ENCODE results near the gene SCARB1. TPM values are rescaled to one million over a fixed set of nuclear protein-coding genes. Genes with fewer than 3 reads are reported as not detected.

SCARB1 gene
- total and polyA plus RNA-seq, 2 of the 13 experiments (the other 11 are each of a cell fraction or from before 2014, with no cell fraction given), result 63.4 to 160 TPM

DNA sequence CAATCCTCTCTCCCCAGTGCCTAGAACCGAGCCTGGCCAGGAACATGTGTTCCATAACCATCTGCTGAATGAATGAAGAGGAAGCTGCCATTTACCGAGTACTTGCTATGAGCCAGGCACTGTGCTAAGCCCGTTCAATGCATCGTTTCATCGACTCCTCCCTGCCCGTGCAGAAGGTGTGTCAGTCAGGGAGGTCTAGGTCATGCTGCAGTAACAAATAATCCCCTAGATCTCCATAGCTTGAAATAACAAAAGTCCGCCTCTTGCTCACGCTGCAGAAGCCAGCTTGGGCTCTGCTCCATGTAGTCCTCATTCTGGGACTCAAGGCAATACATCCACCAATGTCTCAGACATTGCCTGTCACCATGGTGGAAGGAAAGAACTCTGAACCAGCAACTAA lies 101.3 kb downstream of the SCARB1 start:
- FAIRE-seq, result no peak
- H3K79me2 ChIP-seq (ENCODE audit: insufficient read depth, low read length), result no peaks in the 10 kb centered on the region
- H3K4me2 ChIP-seq (ENCODE audit: low read depth, low read length), result no peak overlapping the region
- no peak for DNase-seq (ENCODE audit: low spot score)
- ChIA-PET POLR2A (no interaction called here), CTCF (ENCODE audit: low intra/inter-chr PET ratio, low total read pairs) (no interaction called here)
- WGBS (ENCODE audit: low lambda C conversion rate), result 44% methylated on average over 7 of the region's 8 CpGs
- no TSS peak for BruUV-seq (replicated peaks)
- H3K9ac ChIP-seq (ENCODE audit: insufficient read depth, low read depth, low read length), result no peak overlapping the region
- TF ChIP-seq ZNF629 (CRISPR knock-in tag; conservative IDR thresholded peaks at IDR 0.05), result no peak
- no peak for TF ChIP-seq SIX1 (CRISPR knock-in tag; IDR thresholded peaks at IDR 0.05; ENCODE audit: borderline replicate concordance)
- peak; percentile 96 for TF ChIP-seq ZNF12 (CRISPR knock-in tag; IDR thresholded peaks at IDR 0.05)
- TF ChIP-seq CEBPG (CRISPR knock-in tag; IDR thresholded peaks at IDR 0.05), result no peak
- no peak for TF ChIP-seq RBM39 (IDR thresholded peaks at IDR 0.05; ENCODE audit: low read depth, low read length, poor library complexity, severe bottlenecking)
- TF ChIP-seq TSC22D2 (CRISPR knock-in tag; IDR thresholded peaks at IDR 0.05; ENCODE audit: borderline replicate concordance), result no peak
- TF ChIP-seq, protein P1, sequence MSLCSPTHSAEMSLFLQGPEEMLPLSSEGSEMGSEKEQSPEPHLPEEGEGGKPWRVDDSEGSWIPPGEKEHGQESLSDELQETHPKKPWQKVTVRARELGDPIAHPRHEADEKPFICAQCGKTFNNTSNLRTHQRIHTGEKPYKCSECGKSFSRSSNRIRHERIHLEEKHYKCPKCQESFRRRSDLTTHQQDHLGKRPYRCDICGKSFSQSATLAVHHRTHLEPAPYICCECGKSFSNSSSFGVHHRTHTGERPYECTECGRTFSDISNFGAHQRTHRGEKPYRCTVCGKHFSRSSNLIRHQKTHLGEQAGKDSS (CRISPR knock-in tag; IDR thresholded peaks at IDR 0.05; ENCODE audit: borderline replicate concordance, low read depth), result no peak
- peak; percentile 90 for TF ChIP-seq RBAK (CRISPR knock-in tag; IDR thresholded peaks at IDR 0.05)
- TF ChIP-seq ONECUT2 (CRISPR knock-in tag; IDR thresholded peaks at IDR 0.05), result no peak
- no peak for TF ChIP-seq PRPF4 (IDR thresholded peaks at IDR 0.05; ENCODE audit: low read depth, low read length, poor library complexity, severe bottlenecking)
- no peak for TF ChIP-seq CREB1 (IDR thresholded peaks at IDR 0.05)
- TF ChIP-seq CREB1 (CRISPR knock-in tag; IDR thresholded peaks at IDR 0.05), result no peak
- TF ChIP-seq, protein P2, sequence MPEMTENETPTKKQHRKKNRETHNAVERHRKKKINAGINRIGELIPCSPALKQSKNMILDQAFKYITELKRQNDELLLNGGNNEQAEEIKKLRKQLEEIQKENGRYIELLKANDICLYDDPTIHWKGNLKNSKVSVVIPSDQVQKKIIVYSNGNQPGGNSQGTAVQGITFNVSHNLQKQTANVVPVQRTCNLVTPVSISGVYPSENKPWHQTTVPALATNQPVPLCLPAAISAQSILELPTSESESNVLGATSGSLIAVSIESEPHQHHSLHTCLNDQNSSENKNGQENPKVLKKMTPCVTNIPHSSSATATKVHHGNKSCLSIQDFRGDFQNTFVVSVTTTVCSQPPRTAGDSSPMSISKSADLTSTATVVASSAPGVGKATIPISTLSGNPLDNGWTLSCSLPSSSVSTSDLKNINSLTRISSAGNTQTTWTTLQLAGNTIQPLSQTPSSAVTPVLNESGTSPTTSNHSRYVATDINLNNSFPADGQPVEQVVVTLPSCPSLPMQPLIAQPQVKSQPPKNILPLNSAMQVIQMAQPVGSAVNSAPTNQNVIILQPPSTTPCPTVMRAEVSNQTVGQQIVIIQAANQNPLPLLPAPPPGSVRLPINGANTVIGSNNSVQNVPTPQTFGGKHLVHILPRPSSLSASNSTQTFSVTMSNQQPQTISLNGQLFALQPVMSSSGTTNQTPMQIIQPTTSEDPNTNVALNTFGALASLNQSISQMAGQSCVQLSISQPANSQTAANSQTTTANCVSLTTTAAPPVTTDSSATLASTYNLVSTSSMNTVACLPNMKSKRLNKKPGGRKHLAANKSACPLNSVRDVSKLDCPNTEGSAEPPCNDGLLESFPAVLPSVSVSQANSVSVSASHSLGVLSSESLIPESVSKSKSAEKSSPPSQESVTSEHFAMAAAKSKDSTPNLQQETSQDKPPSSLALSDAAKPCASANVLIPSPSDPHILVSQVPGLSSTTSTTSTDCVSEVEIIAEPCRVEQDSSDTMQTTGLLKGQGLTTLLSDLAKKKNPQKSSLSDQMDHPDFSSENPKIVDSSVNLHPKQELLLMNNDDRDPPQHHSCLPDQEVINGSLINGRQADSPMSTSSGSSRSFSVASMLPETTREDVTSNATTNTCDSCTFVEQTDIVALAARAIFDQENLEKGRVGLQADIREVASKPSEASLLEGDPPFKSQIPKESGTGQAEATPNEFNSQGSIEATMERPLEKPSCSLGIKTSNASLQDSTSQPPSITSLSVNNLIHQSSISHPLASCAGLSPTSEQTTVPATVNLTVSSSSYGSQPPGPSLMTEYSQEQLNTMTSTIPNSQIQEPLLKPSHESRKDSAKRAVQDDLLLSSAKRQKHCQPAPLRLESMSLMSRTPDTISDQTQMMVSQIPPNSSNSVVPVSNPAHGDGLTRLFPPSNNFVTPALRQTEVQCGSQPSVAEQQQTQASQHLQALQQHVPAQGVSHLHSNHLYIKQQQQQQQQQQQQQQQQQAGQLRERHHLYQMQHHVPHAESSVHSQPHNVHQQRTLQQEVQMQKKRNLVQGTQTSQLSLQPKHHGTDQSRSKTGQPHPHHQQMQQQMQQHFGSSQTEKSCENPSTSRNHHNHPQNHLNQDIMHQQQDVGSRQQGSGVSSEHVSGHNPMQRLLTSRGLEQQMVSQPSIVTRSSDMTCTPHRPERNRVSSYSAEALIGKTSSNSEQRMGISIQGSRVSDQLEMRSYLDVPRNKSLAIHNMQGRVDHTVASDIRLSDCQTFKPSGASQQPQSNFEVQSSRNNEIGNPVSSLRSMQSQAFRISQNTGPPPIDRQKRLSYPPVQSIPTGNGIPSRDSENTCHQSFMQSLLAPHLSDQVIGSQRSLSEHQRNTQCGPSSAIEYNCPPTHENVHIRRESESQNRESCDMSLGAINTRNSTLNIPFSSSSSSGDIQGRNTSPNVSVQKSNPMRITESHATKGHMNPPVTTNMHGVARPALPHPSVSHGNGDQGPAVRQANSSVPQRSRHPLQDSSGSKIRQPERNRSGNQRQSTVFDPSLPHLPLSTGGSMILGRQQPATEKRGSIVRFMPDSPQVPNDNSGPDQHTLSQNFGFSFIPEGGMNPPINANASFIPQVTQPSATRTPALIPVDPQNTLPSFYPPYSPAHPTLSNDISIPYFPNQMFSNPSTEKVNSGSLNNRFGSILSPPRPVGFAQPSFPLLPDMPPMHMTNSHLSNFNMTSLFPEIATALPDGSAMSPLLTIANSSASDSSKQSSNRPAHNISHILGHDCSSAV (CRISPR knock-in tag; IDR thresholded peaks at IDR 0.05; ENCODE audit: borderline replicate concordance), result no peak
- no peak for TF ChIP-seq MTF1 (CRISPR knock-in tag; IDR thresholded peaks at IDR 0.05)
- TF ChIP-seq ATAD3A (CRISPR knock-in tag; IDR thresholded peaks at IDR 0.05), result no peak
- no peak overlapping the region for H3K4me3 ChIP-seq (replicated peaks in 1 of 3; ENCODE audit: insufficient read depth in 1 of 3, low read depth in 2 of 3, low read length in 3 of 3)
- H2AFZ ChIP-seq (ENCODE audit: low read length), result no peak overlapping the region
- H3K27ac ChIP-seq (ENCODE audit: extremely low read length, insufficient read depth, low read length), result no peak overlapping the region
- H4K20me1 ChIP-seq (ENCODE audit: insufficient read depth, low read length), result no peaks in the 10 kb centered on the region
- in situ Hi-C loops (cut with HindIII; ENCODE audit: extremely low pct_ligation_motif_present, low pct_unique_long_range_greater_than_20kb), result loop anchor here (10.0 kb wide), 1 partner anchor 408 kb away; no protein-coding TSS in a partner anchor
- no peaks in the 10 kb centered on the region for H3K36me3 ChIP-seq (replicated peaks in 1 of 2; ENCODE audit: control insufficient read depth in 1 of 2, insufficient read depth in 2 of 2, low read length in 2 of 2)
- peaks cover 4% of the 10 kb centered on the region for H3K4me1 ChIP-seq (ENCODE audit: insufficient read depth, low read length)
- intact Hi-C loops (cut with micrococcal nuclease; ENCODE audit: unreplicated experiment), result no loop called here
- H3K9me3 ChIP-seq (ENCODE audit: low read length), result peaks cover 15% of the 10 kb centered on the region
- peaks cover 3 to 22% of the 10 kb centered on the region in 2 experiments; a peak in 2 of 5 replicates for H3K27me3 ChIP-seq (ENCODE audit: control insufficient read depth in 1 of 2, insufficient read depth in 2 of 2, low read length in 2 of 2)
- ATAC-seq, result no peak
